ENCODE results near the gene TAF1A.

The TAF1A gene

DNA sequence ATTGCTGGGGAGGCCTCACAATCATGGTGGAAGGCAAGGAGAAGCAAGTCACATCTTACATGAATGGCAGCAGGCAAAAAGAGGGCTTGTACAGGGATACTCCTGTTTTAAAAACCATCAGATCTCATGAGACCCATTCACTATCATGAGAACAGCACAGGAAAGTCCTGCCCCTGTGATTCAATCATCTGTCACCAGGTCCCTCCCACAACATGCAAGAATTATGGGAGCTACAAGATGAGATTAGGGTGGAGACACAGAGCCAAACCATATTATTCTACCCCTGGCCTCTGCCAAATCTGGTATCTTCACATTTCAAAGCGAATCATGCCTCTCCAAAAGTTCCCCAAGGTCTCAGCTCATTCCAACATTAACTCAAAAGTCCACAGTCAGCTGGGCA lies 17.0 kb upstream of the TAF1A start:
- Mint-ChIP-seq H3K27me3 (ENCODE audit: low read depth) (peaks cover 5% of the 10 kb centered on the region), H3K27ac (no peak overlapping the region), H3K36me3 (ENCODE audit: low read depth) (no peaks in the 10 kb centered on the region), H3K4me1 (no peaks in the 10 kb centered on the region), H3K4me3 (no peak overlapping the region), H3K9me3 (peaks cover 2% of the 10 kb centered on the region)
- TF ChIP-seq, protein P1, sequence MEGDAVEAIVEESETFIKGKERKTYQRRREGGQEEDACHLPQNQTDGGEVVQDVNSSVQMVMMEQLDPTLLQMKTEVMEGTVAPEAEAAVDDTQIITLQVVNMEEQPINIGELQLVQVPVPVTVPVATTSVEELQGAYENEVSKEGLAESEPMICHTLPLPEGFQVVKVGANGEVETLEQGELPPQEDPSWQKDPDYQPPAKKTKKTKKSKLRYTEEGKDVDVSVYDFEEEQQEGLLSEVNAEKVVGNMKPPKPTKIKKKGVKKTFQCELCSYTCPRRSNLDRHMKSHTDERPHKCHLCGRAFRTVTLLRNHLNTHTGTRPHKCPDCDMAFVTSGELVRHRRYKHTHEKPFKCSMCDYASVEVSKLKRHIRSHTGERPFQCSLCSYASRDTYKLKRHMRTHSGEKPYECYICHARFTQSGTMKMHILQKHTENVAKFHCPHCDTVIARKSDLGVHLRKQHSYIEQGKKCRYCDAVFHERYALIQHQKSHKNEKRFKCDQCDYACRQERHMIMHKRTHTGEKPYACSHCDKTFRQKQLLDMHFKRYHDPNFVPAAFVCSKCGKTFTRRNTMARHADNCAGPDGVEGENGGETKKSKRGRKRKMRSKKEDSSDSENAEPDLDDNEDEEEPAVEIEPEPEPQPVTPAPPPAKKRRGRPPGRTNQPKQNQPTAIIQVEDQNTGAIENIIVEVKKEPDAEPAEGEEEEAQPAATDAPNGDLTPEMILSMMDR (IDR thresholded peaks at IDR 0.05; ENCODE audit: unreplicated experiment in 3 of 3): no peak

DNA sequence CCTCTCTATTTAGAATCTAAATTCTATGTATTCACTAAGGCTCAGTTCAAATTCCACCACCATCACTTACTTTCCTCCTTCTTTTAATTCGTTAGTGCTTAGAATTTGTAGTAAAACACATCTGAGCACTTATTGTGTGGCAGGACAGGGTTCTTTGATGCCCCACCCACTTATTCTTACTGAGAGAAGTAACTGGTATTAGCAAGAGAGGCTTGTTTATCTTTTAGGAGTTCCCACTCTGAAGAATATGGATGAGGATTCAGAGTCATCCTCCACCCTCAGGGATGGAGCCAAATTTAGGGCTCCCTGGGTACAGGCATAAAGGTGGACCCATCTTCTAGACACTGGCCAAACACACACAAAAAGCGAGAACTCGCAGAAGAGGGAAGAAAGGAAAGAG lies 11.5 kb upstream of the TAF1A start:
- Mint-ChIP-seq H3K9me3 (no peaks in the 10 kb centered on the region), H3K4me1 (no peaks in the 10 kb centered on the region), H3K27me3 (ENCODE audit: low read depth) (no peaks in the 10 kb centered on the region), H3K36me3 (ENCODE audit: low read depth) (no peaks in the 10 kb centered on the region), H3K4me3 (no peak overlapping the region), H3K27ac (no peak overlapping the region)
- TF ChIP-seq, protein P1 (IDR thresholded peaks at IDR 0.05; ENCODE audit: unreplicated experiment in 3 of 3): no peak

DNA sequence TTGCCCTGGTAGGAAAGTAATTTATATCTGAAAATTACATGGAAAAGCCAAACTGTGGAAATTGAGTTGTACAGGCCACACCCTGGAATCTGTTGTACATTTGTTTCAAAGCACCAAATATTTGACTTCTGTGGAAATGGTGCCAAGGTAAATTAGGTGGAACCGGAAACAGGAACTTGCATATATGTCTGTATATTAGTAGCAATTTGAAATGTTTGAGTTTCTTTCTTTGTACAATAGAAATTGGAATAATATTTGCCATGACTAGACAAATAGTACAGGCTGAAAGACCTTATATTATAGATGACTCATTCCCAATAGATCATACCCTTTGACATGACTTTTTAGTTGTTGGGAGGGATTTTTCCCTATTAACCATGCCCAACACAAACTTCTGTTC lies 10.5 kb upstream of the TAF1A start:
- H3K36me3 Mint-ChIP-seq (ENCODE audit: low read depth): peaks cover 8% of the 10 kb centered on the region
- no peaks in the 10 kb centered on the region for H3K27me3 Mint-ChIP-seq (ENCODE audit: low read depth)
- TF ChIP-seq, protein P1 (IDR thresholded peaks at IDR 0.05; ENCODE audit: unreplicated experiment in 3 of 3): no peak
- H3K4me1 Mint-ChIP-seq: no peaks in the 10 kb centered on the region
- H3K9me3 Mint-ChIP-seq: peaks cover 7% of the 10 kb centered on the region
- H3K27ac Mint-ChIP-seq: no peak overlapping the region
- H3K4me3 Mint-ChIP-seq: no peak overlapping the region

DNA sequence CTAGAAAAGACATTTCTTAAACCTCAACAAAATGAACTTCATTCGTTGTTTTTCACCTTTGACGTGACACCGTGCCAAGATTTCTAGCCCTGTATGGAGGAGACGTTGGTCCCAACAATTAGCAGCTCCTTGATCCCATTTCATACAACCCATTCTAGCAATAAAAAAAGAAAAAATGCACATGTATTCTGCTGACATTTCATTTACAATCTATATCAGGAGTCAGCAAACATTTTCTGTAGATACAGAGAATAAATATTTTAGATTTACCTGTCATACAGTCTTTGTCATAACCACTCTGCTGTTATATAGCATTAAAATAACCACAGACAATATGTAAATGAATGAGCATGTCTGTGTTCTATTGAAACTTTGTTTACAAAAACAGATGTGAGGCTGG lies 7.0 kb upstream of the TAF1A start:
- no peaks in the 10 kb centered on the region for H3K27me3 Mint-ChIP-seq (ENCODE audit: low read depth)
- H3K27ac Mint-ChIP-seq: no peak overlapping the region
- TF ChIP-seq, protein P1 (IDR thresholded peaks at IDR 0.05; ENCODE audit: unreplicated experiment in 3 of 3): no peak
- H3K9me3 Mint-ChIP-seq: peaks cover 8% of the 10 kb centered on the region
- H3K36me3 Mint-ChIP-seq (ENCODE audit: low read depth): peaks cover 9% of the 10 kb centered on the region
- H3K4me3 Mint-ChIP-seq: no peak overlapping the region
- no peaks in the 10 kb centered on the region for H3K4me1 Mint-ChIP-seq

DNA sequence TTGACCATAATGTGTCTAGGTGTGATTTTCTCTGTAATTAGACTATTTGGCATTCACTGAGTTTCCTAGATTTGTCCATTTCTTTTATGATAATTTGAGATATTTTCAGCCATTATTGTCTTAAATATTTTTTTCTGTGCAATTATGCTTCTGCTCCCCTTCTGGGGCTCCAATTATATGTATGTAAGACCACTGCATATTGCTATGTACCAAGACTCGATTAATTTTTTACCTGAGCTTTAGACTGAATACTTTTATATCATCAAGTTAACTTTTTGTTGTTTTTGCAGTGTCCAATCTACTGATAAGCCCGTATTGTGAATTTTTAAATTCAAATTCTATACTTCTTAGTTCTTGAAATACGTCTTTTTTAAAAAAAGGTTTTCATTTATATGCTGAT lies 5.1 kb upstream of the TAF1A start:
- H3K4me1 Mint-ChIP-seq: peaks cover 9% of the 10 kb centered on the region
- H3K9me3 Mint-ChIP-seq: peaks cover 8% of the 10 kb centered on the region
- H3K27me3 Mint-ChIP-seq (ENCODE audit: low read depth): no peaks in the 10 kb centered on the region
- H3K27ac Mint-ChIP-seq: no peak overlapping the region
- TF ChIP-seq, protein P1 (IDR thresholded peaks at IDR 0.05; ENCODE audit: unreplicated experiment in 3 of 3): no peak
- H3K36me3 Mint-ChIP-seq (ENCODE audit: low read depth): peaks cover 9% of the 10 kb centered on the region
- no peak overlapping the region for H3K4me3 Mint-ChIP-seq

DNA sequence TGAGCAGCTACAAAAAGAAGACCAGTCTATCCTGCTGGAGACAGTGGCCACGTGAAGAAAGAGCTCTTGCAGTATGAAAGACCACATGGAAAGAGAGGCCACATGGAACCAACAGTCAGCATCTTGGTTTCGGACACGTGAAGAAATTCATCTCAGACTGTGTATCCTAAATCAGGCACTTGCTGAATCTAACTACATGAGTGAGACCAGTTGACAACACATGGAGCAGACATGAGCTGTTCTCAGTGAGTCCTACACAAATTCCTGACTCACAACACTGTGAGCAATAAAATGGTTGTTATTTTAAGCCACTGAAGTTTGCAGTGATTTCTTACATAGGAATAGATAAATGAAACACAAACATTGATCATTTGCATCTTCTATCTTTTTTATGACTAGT lies 2.4 kb upstream of the TAF1A start:
- peaks cover 30% of the 10 kb centered on the region for H3K4me1 Mint-ChIP-seq
- H3K27me3 Mint-ChIP-seq (ENCODE audit: low read depth): no peaks in the 10 kb centered on the region
- peaks cover 20% of the 10 kb centered on the region for H3K36me3 Mint-ChIP-seq (ENCODE audit: low read depth)
- TF ChIP-seq, protein P1 (IDR thresholded peaks at IDR 0.05; ENCODE audit: unreplicated experiment in 3 of 3): no peak
- peaks cover 8% of the 10 kb centered on the region for H3K9me3 Mint-ChIP-seq
- no peak overlapping the region for H3K27ac Mint-ChIP-seq
- peak overlapping the region in 2 of 3 experiments; percentile 22 to 32 for H3K4me3 Mint-ChIP-seq

Measured in nephron (organoid).